Testis (tissue), 2 donors: ENCODE results near the gene NARS2.

Source experiments
- POLR2A ChIP-seq: fragments of 450-650 bp; IDR thresholded peaks from one replicate; pipeline ENCODE4 v1.6.1; 2017; ENCODE audit warnings: antibody characterized with exemption, mild to moderate bottlenecking, moderate library complexity
- TF ChIP-seq, protein P1 (sequence below), 3 experiments: fragments of 450-650 bp in 2 of 3; fragments of 200-600 bp in 1 of 3; sonication (generic) in 1 of 3; IDR thresholded peaks; one replicate each; pipeline ENCODE4 v1.5.1; 2016 to 2019; ENCODE audit warnings: antibody characterized with exemption in 3 of 3, mild to moderate bottlenecking in 2 of 3, moderate library complexity in 1 of 3

DNA sequence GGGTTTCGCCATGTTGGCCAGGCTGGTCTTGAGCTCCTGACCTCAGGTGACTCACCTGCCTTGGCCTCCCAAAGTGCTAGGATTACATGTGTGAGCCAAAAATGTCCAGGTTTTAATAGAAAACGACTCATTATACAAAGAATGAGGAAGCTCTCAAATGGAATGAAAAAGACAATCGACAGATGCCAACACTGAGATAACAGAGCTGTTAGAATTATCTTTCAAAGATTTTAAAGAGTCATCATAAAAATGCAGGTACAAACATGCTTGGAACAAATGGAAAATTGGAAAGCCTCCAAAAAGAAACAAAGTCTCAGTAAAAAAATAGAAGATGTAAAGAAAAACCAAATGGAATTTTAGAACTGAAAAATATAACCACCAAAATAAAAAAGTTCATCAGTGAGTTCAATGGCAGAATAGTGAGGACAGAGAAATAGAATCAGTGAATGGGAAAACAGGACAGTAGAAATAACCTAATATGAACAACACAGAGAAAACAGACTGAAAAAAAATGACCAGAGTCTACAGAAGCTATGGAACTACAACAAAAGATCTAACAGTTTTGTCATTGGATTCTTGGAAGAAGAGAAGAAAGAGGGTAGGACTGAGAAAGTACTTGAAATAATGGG lies 168.0 kb downstream of the NARS2 start:
- TF ChIP-seq, protein P1, sequence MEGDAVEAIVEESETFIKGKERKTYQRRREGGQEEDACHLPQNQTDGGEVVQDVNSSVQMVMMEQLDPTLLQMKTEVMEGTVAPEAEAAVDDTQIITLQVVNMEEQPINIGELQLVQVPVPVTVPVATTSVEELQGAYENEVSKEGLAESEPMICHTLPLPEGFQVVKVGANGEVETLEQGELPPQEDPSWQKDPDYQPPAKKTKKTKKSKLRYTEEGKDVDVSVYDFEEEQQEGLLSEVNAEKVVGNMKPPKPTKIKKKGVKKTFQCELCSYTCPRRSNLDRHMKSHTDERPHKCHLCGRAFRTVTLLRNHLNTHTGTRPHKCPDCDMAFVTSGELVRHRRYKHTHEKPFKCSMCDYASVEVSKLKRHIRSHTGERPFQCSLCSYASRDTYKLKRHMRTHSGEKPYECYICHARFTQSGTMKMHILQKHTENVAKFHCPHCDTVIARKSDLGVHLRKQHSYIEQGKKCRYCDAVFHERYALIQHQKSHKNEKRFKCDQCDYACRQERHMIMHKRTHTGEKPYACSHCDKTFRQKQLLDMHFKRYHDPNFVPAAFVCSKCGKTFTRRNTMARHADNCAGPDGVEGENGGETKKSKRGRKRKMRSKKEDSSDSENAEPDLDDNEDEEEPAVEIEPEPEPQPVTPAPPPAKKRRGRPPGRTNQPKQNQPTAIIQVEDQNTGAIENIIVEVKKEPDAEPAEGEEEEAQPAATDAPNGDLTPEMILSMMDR (IDR thresholded peaks at IDR 0.05): no peak
- TF ChIP-seq POLR2A: no peak
